AG04449 (cell line): ENCODE data around the gene PROSER2.

Experiments used
- CTCF ChIA-PET: fragments of 350-600 bp; formaldehyde crosslinking; extraction: SDS; loops from one replicate; lab custom pipeline; 2021; ENCODE audit warnings: antibody characterized with exemption; lab: Yijun Ruan, JAX
- POLR2A ChIA-PET: fragments of 400-600, 350-600 bp; formaldehyde crosslinking; extraction: SDS; loops from one replicate; lab custom pipeline; 2020; ENCODE audit warnings: antibody characterized with exemption, inconsistent platforms; lab: Yijun Ruan, JAX
- DNase-seq: peaks from one replicate; pipeline ENCODE4 v3.0.0-alpha.2; 2010; ENCODE audit warnings: low read depth, low spot score
- H3K4me3 ChIP-seq: 2 replicates; pipeline ENCODE4 v1.5.1; 2011; ENCODE audit warnings: low read depth, mild to moderate bottlenecking, control low read depth, low read length
- CTCF ChIP-seq: IDR thresholded peaks from one replicate; pipeline ENCODE4 v1.5.1; 2011; ENCODE audit warnings: mild to moderate bottlenecking, moderate library complexity, low read length, control low read depth, inconsistent platforms; ENCODE audit not compliant: insufficient read depth; ENCODE audit errors: missing control alignments

The PROSER2 gene

GRCh38 chr10:11827006-11827405 is 3.9 kb downstream of the PROSER2 start:
- no peak for TF ChIP-seq CTCF
- CTCF ChIA-PET = interaction anchor here (0.6 to 1.2 kb wide), 4 partner anchors 8 to 1526 kb away, joined by 3 read pairs; no protein-coding TSS in a partner anchor
- POLR2A ChIA-PET = no interaction called here
- no peak overlapping the region for H3K4me3 ChIP-seq
- DNase-seq = no peak

GRCh38 chr10:11827414-11827813 is 4.3 kb downstream of the PROSER2 start:
- ChIA-PET POLR2A (no interaction called here), CTCF (interaction anchor here (0.6 to 4.0 kb wide), 5 partner anchors 8 to 1526 kb away, joined by 3 to 32 read pairs (median 3); no protein-coding TSS in a partner anchor)
- TF ChIP-seq CTCF = no peak
- no peak overlapping the region for H3K4me3 ChIP-seq
- DNase-seq = no peak

GRCh38 chr10:11828682-11829284 is 5.6 kb downstream of the PROSER2 start:
- TF ChIP-seq CTCF = no peak
- ChIA-PET POLR2A (no interaction called here), CTCF (interaction anchor here (4.0 kb wide), 1 partner anchor 9 kb away, joined by 32 read pairs; no protein-coding TSS in a partner anchor)
- H3K4me3 ChIP-seq = no peak overlapping the region
- DNase-seq = no peak

GRCh38 chr10:11830836-11831519 is 7.8 kb downstream of the PROSER2 start:
- no peak for TF ChIP-seq CTCF
- DNase-seq = no peak
- CTCF ChIA-PET = interaction anchor here (0.6 to 4.0 kb wide), 3 partner anchors 9 to 13 kb away, joined by 3 to 32 read pairs (median 5); no protein-coding TSS in a partner anchor
- no peak overlapping the region for H3K4me3 ChIP-seq
- POLR2A ChIA-PET = no interaction called here

GRCh38 chr10:11831520-11831951 is 8.4 kb downstream of the PROSER2 start:
- no peak overlapping the region for H3K4me3 ChIP-seq
- ChIA-PET CTCF (interaction anchor here (1.7 to 4.0 kb wide), 2 partner anchors 10 to 12 kb away, joined by 5 to 32 read pairs; no protein-coding TSS in a partner anchor), POLR2A (no interaction called here)
- DNase-seq = no peak
- no peak for TF ChIP-seq CTCF

- POLR2A ChIA-PET = no interaction called here
- no peak overlapping the region for H3K4me3 ChIP-seq
- CTCF ChIA-PET = interaction anchor here (1.0 kb wide), 1 partner anchor 50 kb away, joined by 3 read pairs; no protein-coding TSS in a partner anchor
- TF ChIP-seq CTCF = no peak
- DNase-seq = no peak
Measured at GRCh38 chr10:11832042-11832441, 8.9 kb downstream of the PROSER2 start.
